K562 (cell line): ENCODE data around the gene PRDM10. TPM values are rescaled to one million over a fixed set of nuclear protein-coding genes. Genes with fewer than 3 reads are reported as not detected.

Experiments used
- BRD4 ChIP-seq: fragments of 200-600 bp; sonication (generic); IDR thresholded peaks from 2 replicates; pipeline ENCODE4 v1.6.1; 2017; ENCODE audit warnings: inconsistent platforms
- ELK1 ChIP-seq: sonication (generic); formaldehyde crosslinking; IDR thresholded peaks from 2 replicates; pipeline ENCODE4 v1.8.1; 2022; ENCODE audit warnings: missing genetic modification reagents
- ETS1 ChIP-seq: conservative IDR thresholded peaks from 2 replicates; pipeline ENCODE4 v1.6.1; 2011; ENCODE audit warnings: low read depth, mild to moderate bottlenecking, low read length; ENCODE audit not compliant: control insufficient read depth
- GABPB2 ChIP-seq: fragments of 250-450 bp; sonication (Bioruptor Pico); conservative IDR thresholded peaks from 2 replicates; pipeline ENCODE4 v1.5.1; 2021; ENCODE audit warnings: mild to moderate bottlenecking
- HMGN3 ChIP-seq: IDR thresholded peaks from 2 replicates; pipeline ENCODE4 v1.6.1; 2011; ENCODE audit warnings: borderline replicate concordance, low read depth, mild to moderate bottlenecking, mixed read lengths, low read length; ENCODE audit not compliant: insufficient read length; ENCODE audit errors: extremely low read depth
- NEUROD1 ChIP-seq: fragments of 150-350 bp; IDR thresholded peaks from 2 replicates; pipeline ENCODE4 v1.6.1; 2014; ENCODE audit warnings: borderline replicate concordance, low read length, low read depth; ENCODE audit not compliant: partially characterized antibody
- ZFPM2 ChIP-seq: fragments of 250-450 bp; sonication (Bioruptor Pico); IDR thresholded peaks from 2 replicates; pipeline ENCODE4 v1.5.1; 2022; ENCODE audit warnings: mild to moderate bottlenecking
- ZHX1 ChIP-seq: fragments of 150-350 bp; conservative IDR thresholded peaks from 2 replicates; pipeline ENCODE4 v1.6.1; 2014; ENCODE audit warnings: low read length
- ZNF175 ChIP-seq: fragments of 200-800 bp; sonication (Bioruptor generic); IDR thresholded peaks from 2 replicates; pipeline ENCODE4 v1.6.1; 2016; ENCODE audit warnings: low read depth, mild to moderate bottlenecking, missing genetic modification characterization, missing compliant biosample characterization
- polyA plus RNA-seq, 8 experiments: library from polyadenylated mRNA; depleted of rRNA in 4 of 8; stranded (reverse) in 5 of 8; unstranded in 3 of 8; fragments of >200 nt; fragmentation: Nextera tagmentation in 2 of 8; fragmentation: Illumina TruSeq in 1 of 8; extraction: Ambion mirVana in 2 of 8; extraction: Trizol in 1 of 8; gene quantifications; 2 replicates each; pipeline versions ENCODE4 v1.2.1 to v1.2.3, GENCODE V29; 2011 to 2014; ENCODE audit warnings: inconsistent platforms in 1 of 8, missing spikeins in 1 of 8
- total RNA-seq, 7 experiments: library from RNA; depleted of rRNA in 6 of 7; stranded (reverse); fragments of >200 nt in 6 of 7; fragmentation: Illumina TruSeq in 2 of 7; extraction: Trizol in 2 of 7; gene quantifications; 2 replicates each; pipeline versions ENCODE4 v1.2.1 to v1.2.3, GENCODE V29; 2011 to 2021; ENCODE audit warnings: low replicate concordance in 1 of 7

PRDM10 gene
- total and polyA plus RNA-seq, 9 of the 15 experiments (the other 6 are each of a cell fraction or from before 2014, with no cell fraction given), result 0.89 to 9.3 (median 4.5) TPM

- TF ChIP-seq GABPB2 (no peak), ZNF175 (no peak), ZFPM2 (CRISPR knock-in tag) (no peak), BRD4 (no peak), NEUROD1 (no peak), ETS1 (peak; percentile 43; the same call in 1 of the 2 replicates), ZHX1 (no peak), ELK1 (CRISPR knock-in tag) (no peak), HMGN3 (peak; percentile 72)
Observed at GRCh38 chr11:130001461-130002351, 929 bp downstream of the PRDM10 start (continued).
